Measurements from ENCODE around the gene CHDH.

CHDH gene

GRCh38 chr3:53880396-53881345, 34.5 kb upstream of the CHDH start:
- Histone ChIP-seq H3K9me3 (ENCODE audit: control insufficient read depth, insufficient read depth, low read length) (no peaks in the 10 kb centered on the region), H3K9me2 (replicated peaks; ENCODE audit: control insufficient read depth, low read length) (no peaks in the 10 kb centered on the region), H3K4me1 (ENCODE audit: control insufficient read depth, low read length) (peaks cover 17% of the 10 kb centered on the region), H3K27me3 (ENCODE audit: control insufficient read depth, low read length) (no peaks in the 10 kb centered on the region), H3K27ac (ENCODE audit: low read depth, low read length) (peak overlapping the region; percentile 56; the same call in 1 of the 2 replicates), H3K4me2 (ENCODE audit: low read length) (peak overlapping the region; percentile 80), H3K79me2 (ENCODE audit: control insufficient read depth, low read length) (peaks cover 21% of the 10 kb centered on the region), H4K20me1 (ENCODE audit: control insufficient read depth, insufficient read depth, low read depth, low read length) (no peaks in the 10 kb centered on the region), H3K4me3 (ENCODE audit: low read length) (peak overlapping the region; percentile 94), H3K36me3 (ENCODE audit: control insufficient read depth, low read length) (peaks cover 80% of the 10 kb centered on the region), H3F3A (ENCODE audit: control insufficient read depth, insufficient read depth) (peaks cover 17% of the 10 kb centered on the region)
- TF ChIP-seq CTCF (IDR thresholded peaks at IDR 0.05; ENCODE audit: low read depth, low read length, poor library complexity, severe bottlenecking) (no peak), EZH2phosphoT487 (IDR thresholded peaks at IDR 0.05; ENCODE audit: borderline replicate concordance, low read length) (no peak)

DNA sequence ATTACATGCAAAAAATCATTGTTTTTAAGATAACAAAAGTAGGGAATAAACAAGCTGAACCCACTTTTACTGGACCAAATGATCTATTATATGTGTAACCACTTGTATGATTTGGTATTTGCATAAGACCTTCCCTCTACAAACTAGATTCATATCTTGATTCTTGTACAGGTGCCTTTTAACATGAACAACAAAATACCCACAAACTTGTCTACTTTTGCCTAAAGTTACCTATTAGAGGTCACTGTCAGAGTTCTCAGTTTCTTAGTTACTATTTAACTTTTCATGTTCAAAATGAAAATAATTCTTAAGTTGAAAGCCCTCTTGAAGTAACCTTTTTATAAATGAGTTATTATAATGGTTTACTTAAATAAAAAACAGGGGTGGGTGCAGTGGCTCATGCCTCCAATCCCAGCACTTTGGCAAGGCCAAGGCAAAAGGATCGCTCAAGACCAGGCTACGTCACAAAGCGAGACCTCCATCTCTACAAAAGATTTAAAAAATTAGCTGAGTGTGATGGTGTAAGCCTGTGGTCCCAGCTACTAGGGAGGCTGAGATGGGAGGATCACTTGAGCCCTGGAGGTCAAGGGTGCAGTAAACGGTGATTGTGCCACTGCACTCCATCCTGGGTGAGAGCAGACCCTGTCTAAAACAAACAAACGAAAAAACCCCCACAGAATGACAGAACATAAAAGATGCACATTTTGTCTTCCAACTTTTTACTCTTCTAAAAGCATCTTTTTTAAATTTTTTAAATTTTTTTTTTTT, 19.7 kb upstream of the CHDH start:
- no peaks in the 10 kb centered on the region for H3K9me3 ChIP-seq (ENCODE audit: control insufficient read depth, insufficient read depth, low read length)
- peaks cover 79% of the 10 kb centered on the region for H3K36me3 ChIP-seq (ENCODE audit: control insufficient read depth, low read length)
- H3K79me2 ChIP-seq (ENCODE audit: control insufficient read depth, low read length) = no peaks in the 10 kb centered on the region
- no peaks in the 10 kb centered on the region for H4K20me1 ChIP-seq (ENCODE audit: control insufficient read depth, insufficient read depth, low read depth, low read length)
- no peak overlapping the region for H3K27ac ChIP-seq (ENCODE audit: low read depth, low read length)
- no peak for TF ChIP-seq CTCF (IDR thresholded peaks at IDR 0.05; ENCODE audit: low read depth, low read length, poor library complexity, severe bottlenecking)
- no peak for TF ChIP-seq EZH2phosphoT487 (IDR thresholded peaks at IDR 0.05; ENCODE audit: borderline replicate concordance, low read length)
- H3K4me2 ChIP-seq (ENCODE audit: low read length) = no peak overlapping the region
- H3K4me1 ChIP-seq (ENCODE audit: control insufficient read depth, low read length) = peaks cover 20% of the 10 kb centered on the region
- H3K4me3 ChIP-seq (ENCODE audit: low read length) = no peak overlapping the region
- H3F3A ChIP-seq (ENCODE audit: control insufficient read depth, insufficient read depth) = no peaks in the 10 kb centered on the region
- H3K27me3 ChIP-seq (ENCODE audit: control insufficient read depth, low read length) = no peaks in the 10 kb centered on the region
- H3K9me2 ChIP-seq (replicated peaks; ENCODE audit: control insufficient read depth, low read length) = no peaks in the 10 kb centered on the region

DNA sequence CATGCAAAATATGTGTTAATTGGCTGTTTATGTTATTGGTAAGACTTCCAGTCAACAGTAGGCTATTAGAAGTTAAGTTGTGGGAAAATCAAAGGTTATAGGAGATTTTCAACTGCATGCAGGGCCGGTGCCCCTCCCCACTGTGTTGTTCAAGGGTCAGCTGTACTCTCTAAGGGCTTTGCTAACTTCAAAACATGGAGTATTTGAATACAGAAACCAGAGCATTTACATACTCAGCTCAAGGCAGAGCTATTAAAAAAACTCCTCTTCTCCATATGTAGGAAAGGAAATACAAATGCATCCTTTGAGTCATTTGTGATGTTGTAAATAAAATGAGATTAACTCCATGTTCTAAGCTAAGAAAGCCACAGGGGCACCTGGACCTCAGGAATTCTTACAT, 16.9 kb upstream of the CHDH start:
- Histone ChIP-seq H3K27ac (ENCODE audit: low read depth, low read length) (peak overlapping the region; percentile 32; the same call in 1 of the 2 replicates), H3K79me2 (ENCODE audit: control insufficient read depth, low read length) (no peaks in the 10 kb centered on the region), H3K9me3 (ENCODE audit: control insufficient read depth, insufficient read depth, low read length) (no peaks in the 10 kb centered on the region), H3K9me2 (replicated peaks; ENCODE audit: control insufficient read depth, low read length) (no peaks in the 10 kb centered on the region), H3K36me3 (ENCODE audit: control insufficient read depth, low read length) (peaks cover 63% of the 10 kb centered on the region), H3F3A (ENCODE audit: control insufficient read depth, insufficient read depth) (no peaks in the 10 kb centered on the region), H4K20me1 (ENCODE audit: control insufficient read depth, insufficient read depth, low read depth, low read length) (no peaks in the 10 kb centered on the region), H3K4me2 (ENCODE audit: low read length) (peak overlapping the region; percentile 51), H3K4me1 (ENCODE audit: control insufficient read depth, low read length) (peaks cover 20% of the 10 kb centered on the region), H3K4me3 (ENCODE audit: low read length) (peak overlapping the region; percentile 35), H3K27me3 (ENCODE audit: control insufficient read depth, low read length) (no peaks in the 10 kb centered on the region)
- TF ChIP-seq EZH2phosphoT487 (IDR thresholded peaks at IDR 0.05; ENCODE audit: borderline replicate concordance, low read length) (no peak), CTCF (IDR thresholded peaks at IDR 0.05; ENCODE audit: low read depth, low read length, poor library complexity, severe bottlenecking) (no peak)
